Type B pancreatic cell (in vitro differentiated cells): ENCODE results near the gene NFE2L3. TPM values are rescaled to one million over a fixed set of nuclear protein-coding genes. Genes with fewer than 3 reads are reported as not detected.
"Not testable (repeated sequence)": the region's sequence is repeated elsewhere in the genome, so short reads cannot be mapped to it uniquely, and the experiment has no call there.

Experiments
- DNase-seq: peaks from one replicate; pipeline ENCODE4 v3.0.0; 2021; ENCODE audit warnings: mixed read lengths; ENCODE audit not compliant: unreplicated experiment; ENCODE audit errors: extremely low spot score
- H3K27ac Mint-ChIP-seq: 2 replicates; pipeline ENCODE4 v1.8.0; 2021; ENCODE audit warnings: mild to moderate bottlenecking, mixed read lengths
- H3K27me3 Mint-ChIP-seq: 2 replicates; pipeline ENCODE4 v1.8.0; 2021; ENCODE audit warnings: mixed read lengths
- H3K36me3 Mint-ChIP-seq: 2 replicates; pipeline ENCODE4 v1.8.0; 2021; ENCODE audit warnings: mixed read lengths
- H3K4me1 Mint-ChIP-seq: one replicate; pipeline ENCODE4 v1.8.0; 2021; ENCODE audit warnings: mixed read lengths; ENCODE audit not compliant: unreplicated experiment
- H3K4me3 Mint-ChIP-seq: 2 replicates; pipeline ENCODE4 v1.8.0; 2021; ENCODE audit warnings: mild to moderate bottlenecking, mixed read lengths
- H3K9me3 Mint-ChIP-seq: 2 replicates; pipeline ENCODE4 v1.8.0; 2021; ENCODE audit warnings: mixed read lengths
- CTCF ChIP-seq: fragments of 200-600 bp; sonication (generic); conservative IDR thresholded peaks from 2 replicates; pipeline ENCODE4 v1.5.0; 2021; ENCODE audit warnings: antibody characterized with exemption, mild to moderate bottlenecking
- total RNA-seq: library from RNA; stranded (reverse); gene quantifications from 2 replicates; pipeline ENCODE4 v1.2.1, GENCODE V29; 2021; ENCODE audit warnings: low replicate concordance

NFE2L3 gene
- total RNA-seq, 1 donor from 2014 or later: 6.5 TPM

GRCh38 chr7:26168458-26169023 lies 16.5 kb downstream of the NFE2L3 start:
- Mint-ChIP-seq H3K4me3 (no peak overlapping the region), H3K27ac (no peak overlapping the region), H3K36me3 (no peaks in the 10 kb centered on the region), H3K27me3 (peaks cover under 1% of the 10 kb centered on the region), H3K9me3 (no peaks in the 10 kb centered on the region), H3K4me1 (peaks cover 11% of the 10 kb centered on the region)
- no peak for DNase-seq
- TF ChIP-seq CTCF: peak; percentile 53

- H3K9me3 Mint-ChIP-seq: no peaks in the 10 kb centered on the region
- DNase-seq: no peak
- no peak overlapping the region for H3K27ac Mint-ChIP-seq
- no peak overlapping the region for H3K4me3 Mint-ChIP-seq
- peaks cover 11% of the 10 kb centered on the region for H3K4me1 Mint-ChIP-seq
- no peak for TF ChIP-seq CTCF
- peaks cover 3% of the 10 kb centered on the region for H3K36me3 Mint-ChIP-seq
- peaks cover 7% of the 10 kb centered on the region for H3K27me3 Mint-ChIP-seq
Observed at GRCh38 chr7:26169271-26169670, 17.3 kb downstream of the NFE2L3 start.

- Mint-ChIP-seq H3K36me3 (peaks cover 4% of the 10 kb centered on the region), H3K27me3 (peaks cover 7% of the 10 kb centered on the region), H3K4me1 (peaks cover 11% of the 10 kb centered on the region), H3K9me3 (no peaks in the 10 kb centered on the region), H3K4me3 (no peak overlapping the region), H3K27ac (no peak overlapping the region)
- DNase-seq: no peak
- no peak for TF ChIP-seq CTCF
Observed at GRCh38 chr7:26170663-26171062, 18.7 kb downstream of the NFE2L3 start.

GRCh38 chr7:26171601-26172000 lies 19.6 kb downstream of the NFE2L3 start:
- Mint-ChIP-seq H3K36me3 (peaks cover 4% of the 10 kb centered on the region), H3K27me3 (peaks cover 7% of the 10 kb centered on the region), H3K4me1 (peaks cover 11% of the 10 kb centered on the region), H3K4me3 (no peak overlapping the region), H3K27ac (no peak overlapping the region), H3K9me3 (no peaks in the 10 kb centered on the region)
- TF ChIP-seq CTCF: no peak
- no peak for DNase-seq

GRCh38 chr7:26172048-26172447 lies 20.1 kb downstream of the NFE2L3 start:
- Mint-ChIP-seq H3K27ac (no peak overlapping the region), H3K27me3 (peaks cover 7% of the 10 kb centered on the region), H3K9me3 (no peaks in the 10 kb centered on the region), H3K36me3 (peaks cover 4% of the 10 kb centered on the region), H3K4me1 (peaks cover 7% of the 10 kb centered on the region), H3K4me3 (no peak overlapping the region)
- DNase-seq: no peak
- no peak for TF ChIP-seq CTCF

GRCh38 chr7:26175903-26176302 lies 23.9 kb downstream of the NFE2L3 start:
- H3K4me3 Mint-ChIP-seq, H3K9me3 Mint-ChIP-seq, H3K36me3 Mint-ChIP-seq, H3K4me1 Mint-ChIP-seq, DNase-seq, H3K27ac Mint-ChIP-seq, H3K27me3 Mint-ChIP-seq: not testable (repeated sequence)

- not testable (repeated sequence) for H3K27ac Mint-ChIP-seq, DNase-seq, H3K4me3 Mint-ChIP-seq, H3K9me3 Mint-ChIP-seq, H3K36me3 Mint-ChIP-seq, H3K27me3 Mint-ChIP-seq, H3K4me1 Mint-ChIP-seq
Observed at GRCh38 chr7:26176696-26177095, 24.7 kb downstream of the NFE2L3 start.

- not testable (repeated sequence) for H3K27ac Mint-ChIP-seq, DNase-seq, H3K4me3 Mint-ChIP-seq, H3K36me3 Mint-ChIP-seq, H3K27me3 Mint-ChIP-seq, H3K9me3 Mint-ChIP-seq, H3K4me1 Mint-ChIP-seq
Observed at GRCh38 chr7:26177269-26177668, 25.3 kb downstream of the NFE2L3 start.
